HG03439 (cell line): ENCODE data around the gene WDR91.

Experiments
- ATAC-seq: cut with Tn5 transposase; IDR thresholded peaks from one replicate; pipeline ENCODE4 v1.9.1; 2021; ENCODE audit warnings: mild to moderate bottlenecking, moderate library complexity; ENCODE audit not compliant: unreplicated experiment

WDR91 gene

GRCh38 chr7:135211179-135211945, at the start of gene WDR91:
WDR91 (minus strand) TSS chr7:135211526; CDS start chr7:135211502, 24 bp downstream.
- peak; percentile 80 for ATAC-seq

- ATAC-seq: no peak
These were observed 49.1 kb upstream of the WDR91 start for GRCh38 chr7:135260470-135260869.

- ATAC-seq: no peak
These were observed 48.4 kb upstream of the WDR91 start for GRCh38 chr7:135259702-135260101.

GRCh38 chr7:135258585-135258984, 47.3 kb upstream of the WDR91 start:
- no peak for ATAC-seq

- ATAC-seq: no peak
These were observed 46.5 kb upstream of the WDR91 start for GRCh38 chr7:135257790-135258189.

GRCh38 chr7:135253851-135254771, 42.8 kb upstream of the WDR91 start:
- ATAC-seq: no peak

GRCh38 chr7:135251496-135252391, 40.4 kb upstream of the WDR91 start:
- no peak for ATAC-seq

- ATAC-seq: no peak
These were observed 37.2 kb upstream of the WDR91 start for GRCh38 chr7:135248546-135248945.

- ATAC-seq: no peak
These were observed 36.6 kb upstream of the WDR91 start for GRCh38 chr7:135247746-135248471.

- no peak for ATAC-seq
These were observed 35.0 kb upstream of the WDR91 start for GRCh38 chr7:135246191-135246825.

GRCh38 chr7:135245226-135246190, 34.2 kb upstream of the WDR91 start:
- no peak for ATAC-seq

GRCh38 chr7:135242096-135242684, 30.9 kb upstream of the WDR91 start:
- ATAC-seq: no peak

- ATAC-seq: no peak
These were observed 29.1 kb upstream of the WDR91 start for GRCh38 chr7:135240441-135240840.

GRCh38 chr7:135239263-135239662, 27.9 kb upstream of the WDR91 start:
- ATAC-seq: no peak

GRCh38 chr7:135238112-135238744, 26.9 kb upstream of the WDR91 start:
- ATAC-seq: no peak

- ATAC-seq: no peak
These were observed 25.4 kb upstream of the WDR91 start for GRCh38 chr7:135236727-135237126.

- no peak for ATAC-seq
These were observed 24.5 kb upstream of the WDR91 start for GRCh38 chr7:135235841-135236240.

GRCh38 chr7:135234727-135235126, 23.4 kb upstream of the WDR91 start:
- ATAC-seq: no peak
